ENCODE results near the gene CTNND2. TPM values are rescaled to one million over a fixed set of nuclear protein-coding genes. Genes with fewer than 3 reads are reported as not detected.

The CTNND2 gene
- total and polyA plus RNA-seq, 9 of the 15 experiments (the other 6 are each of a cell fraction or from before 2014, with no cell fraction given), result 0.03 to 0.35 TPM; not detected in 7

- no peak for TF ChIP-seq POLR2AphosphoS5 (IDR thresholded peaks at IDR 0.05; ENCODE audit: control insufficient read depth, insufficient read depth, low read depth, low read length)
These were observed 579.5 kb downstream of the CTNND2 start (continued) for GRCh38 chr5:11324521-11325289.

- Histone ChIP-seq H3K9me1 (ENCODE audit: control insufficient read depth, insufficient read depth, low read length) (no peaks in the 10 kb centered on the region), H3K9me3 (replicated peaks; ENCODE audit: control insufficient read depth, insufficient read depth, low read depth, low read length) (no peaks in the 10 kb centered on the region), H3K27me3 (ENCODE audit: control insufficient read depth in 2 of 2, insufficient read depth in 2 of 2, low read length in 2 of 2) (no peaks in the 10 kb centered on the region), H3K36me3 (ENCODE audit: control insufficient read depth, insufficient read depth, low read length) (no peaks in the 10 kb centered on the region), H3K4me3 (no peak overlapping the region), H4K20me1 (replicated peaks; ENCODE audit: control insufficient read depth, insufficient read depth, low read length) (no peaks in the 10 kb centered on the region), H3K4me1 (replicated peaks in 1 of 2; ENCODE audit: control insufficient read depth in 2 of 2, insufficient read depth in 2 of 2, low read length in 2 of 2) (no peaks in the 10 kb centered on the region), H3K9ac (ENCODE audit: insufficient read depth in 1 of 2, low read depth in 2 of 2, low read length in 2 of 2) (no peak overlapping the region), H3K4me2 (ENCODE audit: insufficient read depth, low read length) (no peak overlapping the region), H2AFZ (ENCODE audit: low read depth, low read length) (no peak overlapping the region), H3K27ac (ENCODE audit: extremely low read depth, low read depth, low read length) (no peak overlapping the region), H3K79me2 (ENCODE audit: control insufficient read depth, insufficient read depth, low read length) (no peaks in the 10 kb centered on the region)
- POLR2A ChIA-PET, result no interaction called here
- no TSS peak for BruUV-seq (replicated peaks)
- no peak for TF ChIP-seq ZNF507 (tag; conservative IDR thresholded peaks at IDR 0.05)
- no peak for TF ChIP-seq ZNF311 (CRISPR knock-in tag; IDR thresholded peaks at IDR 0.05)
- no peak for TF ChIP-seq ZNF398 (CRISPR knock-in tag; IDR thresholded peaks at IDR 0.05)
- no peak for TF ChIP-seq FOXJ3 (CRISPR knock-in tag; IDR thresholded peaks at IDR 0.05)
- no peak for TF ChIP-seq E2F5 (CRISPR knock-in tag; IDR thresholded peaks at IDR 0.05)
- TF ChIP-seq PURB (CRISPR knock-in tag; IDR thresholded peaks at IDR 0.05; ENCODE audit: low read depth), result no peak
- no peak for TF ChIP-seq ZBTB26 (CRISPR knock-in tag; IDR thresholded peaks at IDR 0.05)
- TF ChIP-seq POU5F1 (IDR thresholded peaks at IDR 0.05; ENCODE audit: borderline replicate concordance, low read depth, low read length, partially characterized antibody), result no peak
- in situ Hi-C loops (cut with MboI) (no loop called here), intact Hi-C loops (cut with micrococcal nuclease) (no loop called here)
- no peak for DNase-seq (ENCODE audit: extremely low read depth in 1 of 4, low spot score in 3 of 4)
- ATAC-seq, result no peak
- FAIRE-seq, result no peak
- CTCF ChIA-PET (ENCODE audit: low intra/inter-chr PET ratio), result no interaction called here
- WGBS (ENCODE audit: insufficient coverage, low coverage, missing lambda C conversion rate), result 0% methylated on average over 4 of the region's 4 CpGs
These were observed 580.5 kb downstream of the CTNND2 start for GRCh38 chr5:11323761-11324160.

Data from K562 (cell line).